Left renal pelvis (tissue), 4 donors: ENCODE measurements around the gene STXBP6. TPM values are rescaled to one million over a fixed set of nuclear protein-coding genes. Genes with fewer than 3 reads are reported as not detected.

Experiments
- DNase-seq, 4 donors: peaks; one replicate each; pipeline ENCODE4 v3.0.0-alpha.2; 2013; ENCODE audit warnings: low read depth in 4 of 4, low spot score in 3 of 4
- polyA plus RNA-seq, 4 donors: library from polyadenylated mRNA; unstranded; fragments of 120-200 nt; gene quantifications; one replicate each; pipeline ENCODE4 v1.2.1, GENCODE V29; 2013; ENCODE audit not compliant: insufficient read length in 4 of 4

STXBP6 gene
- 10 to 100 TPM in 2 of 4 donors, 1 to 10 TPM in 2; 9.0 to 11.0 (median 10.0) TPM for polyA plus RNA-seq

DNA sequence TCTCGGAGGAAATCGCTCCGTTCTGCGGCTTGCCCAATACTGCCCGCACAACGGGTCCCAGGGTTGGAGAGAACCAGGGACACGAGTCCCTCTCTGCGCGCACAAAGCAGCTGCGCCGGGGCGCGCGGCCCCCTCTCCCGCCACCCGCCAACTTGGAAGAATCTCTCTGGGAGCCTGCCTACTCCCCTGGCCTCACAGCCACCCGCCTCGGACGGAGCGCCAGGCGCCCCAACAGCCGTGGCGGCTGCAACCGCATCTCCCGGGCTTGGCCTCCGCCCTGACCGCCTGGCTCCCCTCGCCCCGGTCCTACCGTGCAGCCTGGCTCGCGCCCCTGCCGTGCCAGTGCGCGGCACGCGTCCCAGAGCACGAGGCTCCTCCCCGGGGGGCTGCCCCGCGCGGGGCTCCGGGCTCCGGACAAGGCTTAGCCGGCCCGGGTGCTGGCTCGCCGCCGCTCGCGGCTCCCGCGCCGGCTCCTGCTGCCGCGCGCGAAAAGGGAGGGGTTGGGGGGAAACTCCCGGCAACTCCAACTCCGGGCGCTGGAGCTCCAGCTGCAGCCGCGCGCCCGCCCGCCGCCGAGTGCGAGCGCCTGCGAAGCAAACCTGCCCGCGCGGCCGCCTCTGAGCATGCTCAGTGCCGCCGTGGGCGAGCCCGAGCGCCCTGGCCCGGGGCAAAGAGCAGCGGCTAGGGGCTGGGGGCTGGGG, at the start of gene STXBP6:
Gene STXBP6 (minus strand): TSS at position 580 of the 701 bp plus-strand sequence. CDS start 75,329 bp downstream, outside the sequence.
- peak in 3 of 4 donors; percentile 53 to 59 (median 56) for DNase-seq

DNA sequence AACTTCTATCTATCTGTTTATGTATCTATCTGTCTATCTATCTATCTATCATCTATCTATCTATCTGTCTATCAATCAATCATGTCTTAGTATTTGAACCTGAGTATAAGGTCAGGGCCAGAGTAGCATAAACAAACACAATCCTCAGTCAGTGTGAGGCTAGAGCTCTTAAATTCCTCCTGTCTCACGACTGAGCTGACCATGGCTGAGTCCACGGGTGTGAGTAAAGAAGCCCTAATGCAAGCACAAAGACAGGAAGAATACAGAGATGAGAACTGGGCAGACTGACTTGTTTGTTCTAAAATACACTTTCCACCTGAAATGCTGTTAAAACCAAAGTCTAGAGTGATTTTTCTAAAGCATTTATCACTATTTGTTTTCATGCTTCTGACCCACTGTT, 47.2 kb upstream of the STXBP6 start:
- no peak for DNase-seq

- no peak for DNase-seq
Measured at GRCh38 chr14:25095736-25096437, 45.9 kb upstream of the STXBP6 start.

GRCh38 chr14:25094171-25094907, 44.4 kb upstream of the STXBP6 start:
- no peak for DNase-seq

DNA sequence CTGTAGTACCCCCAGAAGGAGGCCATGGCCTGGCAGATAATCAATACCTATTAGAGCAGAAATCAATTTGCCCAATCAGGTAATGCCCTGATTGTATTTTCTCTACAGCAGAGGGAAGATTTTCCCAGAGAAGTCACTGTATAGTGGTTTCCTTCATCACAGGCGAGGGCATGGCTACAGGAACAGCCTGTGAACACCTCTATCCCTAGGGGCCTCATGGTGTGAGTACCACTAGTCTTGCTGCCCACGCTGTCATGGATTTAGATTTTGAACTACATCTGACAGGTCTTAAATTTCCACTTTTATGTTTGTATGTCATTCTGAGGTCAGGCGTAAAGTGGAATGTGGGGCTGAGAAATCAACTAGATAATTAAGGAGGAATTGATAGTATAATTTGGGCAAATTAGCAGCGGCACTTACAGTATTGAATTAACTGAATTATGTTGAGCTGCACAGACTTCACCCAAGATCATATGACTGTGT, 42.4 kb upstream of the STXBP6 start:
- DNase-seq = no peak

- peak in 1 of 4 donors; percentile 36 for DNase-seq
Measured at GRCh38 chr14:25090716-25091454, 40.9 kb upstream of the STXBP6 start.

GRCh38 chr14:25090256-25090655, 40.3 kb upstream of the STXBP6 start:
- DNase-seq = no peak

DNA sequence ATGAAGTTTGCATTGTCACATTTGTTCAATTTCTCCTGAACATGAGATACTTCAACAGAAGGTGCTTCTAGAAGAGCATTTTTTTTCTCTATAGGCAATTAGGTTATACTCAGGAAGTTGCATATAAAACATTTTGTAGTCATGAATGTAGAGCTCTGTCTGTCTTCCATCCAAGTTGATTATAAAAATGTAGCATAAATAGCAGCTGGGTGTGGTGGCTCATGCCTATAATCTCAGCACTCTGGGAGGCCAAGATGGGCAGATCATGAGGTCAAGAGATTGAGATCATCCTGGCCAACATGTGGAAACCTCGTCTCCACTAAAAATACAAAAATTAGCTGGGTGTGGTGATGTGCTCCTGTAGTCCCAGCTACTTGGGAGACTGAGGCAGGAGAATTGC, 39.5 kb upstream of the STXBP6 start:
- DNase-seq = no peak

GRCh38 chr14:25086821-25087396, 37.0 kb upstream of the STXBP6 start:
- DNase-seq = no peak

GRCh38 chr14:25086081-25086480, 36.1 kb upstream of the STXBP6 start:
- no peak for DNase-seq

DNA sequence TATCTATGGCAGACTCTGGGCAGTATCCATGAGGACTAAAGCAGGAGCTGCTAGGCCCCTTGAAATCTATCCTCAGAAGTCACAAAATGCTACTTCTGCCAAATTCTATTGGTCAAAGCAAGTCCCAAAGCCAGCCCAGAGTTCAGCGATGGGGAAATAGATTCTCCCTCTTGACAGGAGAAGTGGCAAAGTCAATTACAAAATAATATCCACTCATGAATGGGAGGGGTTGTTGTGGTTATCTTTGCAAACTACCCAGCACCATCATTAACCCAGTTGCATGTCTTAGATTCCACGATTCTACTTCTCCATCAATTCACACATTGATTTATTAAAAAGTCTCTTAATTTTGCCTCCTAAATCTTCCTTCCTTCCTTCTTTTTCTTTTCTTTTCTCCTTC, 30.7 kb upstream of the STXBP6 start:
- DNase-seq = no peak

- no peak for DNase-seq
Measured at GRCh38 chr14:25079311-25079710, 29.4 kb upstream of the STXBP6 start.

DNA sequence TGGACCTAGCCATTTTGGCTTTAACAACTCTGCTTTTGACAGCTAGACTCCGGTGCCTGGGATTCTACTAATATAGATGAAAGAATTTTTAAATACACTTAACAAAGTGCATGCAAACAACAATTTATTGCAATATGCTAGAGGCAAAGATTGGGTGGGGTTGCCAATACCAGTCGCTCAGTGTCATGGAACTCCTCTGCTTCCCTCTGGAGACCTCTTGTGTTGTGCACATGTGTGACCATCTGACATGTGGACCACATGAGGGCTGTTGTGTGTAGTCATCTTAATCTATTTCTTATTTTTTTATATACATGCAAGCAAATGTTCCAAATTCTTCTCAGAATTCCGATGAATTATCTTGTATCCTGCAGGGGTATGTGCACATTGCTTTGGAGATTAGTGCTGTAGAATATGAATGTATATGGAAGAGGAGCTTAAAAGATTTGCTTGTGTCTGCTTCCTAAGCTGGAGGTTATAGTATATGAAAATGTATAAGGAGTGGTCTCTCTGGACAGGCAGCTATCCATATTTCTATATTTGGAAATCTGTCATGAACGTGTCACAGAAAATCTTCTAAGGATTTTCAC, 24.2 kb upstream of the STXBP6 start:
- DNase-seq = no peak

DNA sequence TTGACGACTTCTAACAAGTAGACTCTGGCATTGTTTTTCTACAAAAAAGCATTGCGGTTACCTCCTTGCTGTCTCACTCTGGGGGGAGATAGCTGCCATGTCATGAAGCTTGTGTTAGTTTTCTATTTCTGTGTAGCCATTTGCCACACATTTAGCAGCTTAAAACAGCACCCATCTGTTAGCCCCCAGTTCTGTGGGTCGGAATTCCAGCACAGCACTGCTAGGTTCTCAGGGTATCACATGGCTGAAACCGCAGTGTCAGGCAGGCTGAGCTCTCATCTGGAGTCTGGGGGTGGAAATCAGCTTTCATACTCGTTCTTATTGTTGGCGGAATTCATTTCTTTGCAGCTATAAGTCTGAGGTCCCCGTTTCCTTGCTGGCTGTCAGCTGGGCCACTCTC, 19.9 kb upstream of the STXBP6 start:
- DNase-seq = no peak

DNA sequence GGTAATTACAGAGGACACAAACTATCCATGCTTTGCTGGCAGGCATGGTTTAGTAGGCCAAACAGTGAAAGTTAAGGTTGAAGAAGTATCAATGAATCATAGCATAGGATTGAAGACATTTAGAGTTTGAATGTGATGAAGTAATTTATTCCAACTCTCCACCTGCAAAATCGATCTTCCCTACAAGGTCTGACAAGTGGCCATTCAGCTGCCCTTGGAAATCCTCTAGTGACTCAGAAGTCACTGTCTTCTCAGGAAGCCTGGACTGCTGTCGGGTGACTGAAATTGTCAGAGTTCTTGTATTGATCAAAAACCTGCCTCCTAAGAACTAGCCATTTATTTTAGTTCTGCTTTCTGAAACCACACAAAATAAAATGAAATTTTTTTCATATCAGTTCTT, 17.7 kb upstream of the STXBP6 start:
- DNase-seq = no peak

GRCh38 chr14:25062022-25062321, 12.0 kb upstream of the STXBP6 start:
- DNase-seq = no peak

DNA sequence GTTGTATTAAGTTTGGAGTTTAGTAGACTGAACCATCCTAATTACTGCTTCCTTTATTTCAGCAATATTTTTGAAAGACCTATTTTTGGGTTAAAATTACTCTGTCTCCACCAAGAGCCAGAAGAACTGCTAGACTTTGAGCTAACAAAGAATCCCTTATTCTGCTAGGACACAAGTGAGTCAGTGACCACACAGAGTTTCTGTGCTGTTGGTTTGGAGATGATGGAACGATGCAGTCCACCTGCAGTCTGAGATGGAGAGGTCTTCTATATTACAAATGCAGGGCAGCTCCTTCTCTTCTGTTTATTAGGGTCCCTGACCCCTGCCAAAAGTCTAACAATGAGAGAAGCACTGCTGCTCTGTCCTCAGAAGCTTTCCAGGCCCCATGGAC, 6.7 kb upstream of the STXBP6 start:
- no peak for DNase-seq

DNA sequence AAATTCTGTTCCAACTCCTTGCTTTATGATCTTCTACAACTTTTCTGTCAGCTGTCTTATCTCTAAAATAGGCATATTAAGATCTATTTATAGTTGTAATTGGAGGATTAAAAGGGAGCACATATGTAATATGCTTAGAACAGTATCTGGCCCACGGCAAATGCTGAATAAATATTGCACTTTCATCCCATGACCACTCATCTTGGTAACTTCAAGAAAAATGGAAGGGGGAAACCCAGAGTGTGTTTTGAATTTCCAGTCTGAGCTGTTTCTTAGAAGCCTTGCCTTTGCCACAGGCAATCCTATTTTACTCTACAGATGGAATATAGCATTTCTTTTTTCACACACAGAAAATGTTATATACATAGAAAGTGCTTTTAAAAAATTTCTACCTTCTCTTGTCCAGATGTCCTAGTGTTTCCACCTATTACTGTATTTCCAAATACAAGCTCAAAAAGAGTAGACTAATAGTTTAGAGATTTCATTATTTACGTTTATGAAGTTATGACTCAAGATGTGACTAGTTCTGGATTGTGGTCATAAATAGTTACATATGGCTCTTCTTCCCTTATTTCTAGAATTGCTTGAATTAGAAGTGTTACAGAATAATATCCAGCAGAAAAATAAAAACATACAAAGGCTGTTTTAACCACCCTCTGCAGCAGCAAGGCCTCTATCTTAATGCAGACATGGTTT, 6.2 kb upstream of the STXBP6 start:
- DNase-seq = no peak

GRCh38 chr14:25055005-25055404, 5.1 kb upstream of the STXBP6 start:
- no peak for DNase-seq

DNA sequence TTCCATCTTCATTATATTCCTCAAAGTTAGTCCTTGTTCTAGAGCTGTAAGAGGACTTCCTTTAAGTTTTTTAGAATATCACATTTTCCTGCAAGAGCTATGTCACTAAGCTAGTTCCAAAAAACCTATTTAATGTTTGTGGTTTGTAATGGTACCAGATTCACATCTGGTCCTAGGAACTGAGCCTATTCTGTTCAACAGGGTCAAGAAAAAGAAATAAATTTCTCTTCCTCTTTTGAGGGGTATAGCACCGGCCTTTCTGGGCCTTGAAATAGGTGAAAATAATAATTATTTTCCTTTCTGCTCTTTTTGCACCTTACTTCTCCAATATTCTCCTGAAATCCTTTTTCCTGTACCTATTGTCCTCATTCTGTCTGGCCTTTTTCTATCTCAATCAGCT, 3.6 kb upstream of the STXBP6 start:
- DNase-seq = no peak
